Activated CD8-positive, alpha-beta memory T cell treated with anti-CD3 and anti-CD28 coated beads for 36 hours (primary cell): ENCODE results near the gene ZEB1. TPM values are rescaled to one million over a fixed set of nuclear protein-coding genes. Genes with fewer than 3 reads are reported as not detected.
"Not testable (repeated sequence)": the region's sequence is repeated elsewhere in the genome, so short reads cannot be mapped to it uniquely, and the experiment has no call there.

Source experiments
- CTCF ChIA-PET: fragments of 350-600 bp; sonication (Branson Sonifier 250); formaldehyde crosslinking; loops from one replicate; lab custom pipeline; 2021; ENCODE audit warnings: antibody characterized with exemption; lab: Charles Lee
- POLR2A ChIA-PET: fragments of 350-600 bp; sonication (Branson Sonifier 250); formaldehyde crosslinking; loops from one replicate; lab custom pipeline; 2021; ENCODE audit warnings: antibody characterized with exemption; lab: Charles Lee
- total RNA-seq, 2 experiments: library from RNA; stranded (reverse); gene quantifications; one replicate each; pipeline ENCODE4 v1.2.3, GENCODE V29; 2021

Gene ZEB1
- total RNA-seq, 2 experiments from 2014 or later: 35.2 to 38.1 TPM

GRCh38 chr10:31526681-31527080, 207.7 kb downstream of the ZEB1 start:
- ChIA-PET POLR2A (no interaction called here), CTCF (no interaction called here)

GRCh38 chr10:31528831-31529230, 209.8 kb downstream of the ZEB1 start:
- ChIA-PET CTCF (no interaction called here), POLR2A (no interaction called here)

GRCh38 chr10:31536302-31536701, 217.3 kb downstream of the ZEB1 start:
- POLR2A ChIA-PET: no interaction called here
- CTCF ChIA-PET: interaction anchor here (1.0 kb wide), 1 partner anchor 784 kb away, joined by 3 read pairs; no protein-coding TSS in a partner anchor

DNA sequence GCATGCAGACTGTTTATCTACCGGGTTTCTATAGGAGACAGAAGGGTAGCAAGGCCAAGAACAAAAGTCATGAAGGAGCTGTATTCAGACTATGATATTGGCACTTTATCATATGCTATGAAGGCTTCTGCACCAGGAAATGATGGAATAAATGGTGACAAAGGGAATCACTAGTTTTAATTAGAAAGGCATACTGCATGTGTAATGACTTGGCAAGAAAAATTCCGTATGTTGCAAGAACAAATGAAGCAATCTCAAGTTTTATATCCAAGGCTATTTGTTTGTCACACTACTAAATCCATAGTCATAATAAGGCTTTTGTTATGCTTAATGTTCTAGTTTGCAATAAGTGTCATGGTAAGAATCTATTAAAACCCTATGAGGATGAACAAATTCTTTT, 230.9 kb downstream of the ZEB1 start:
- CTCF ChIA-PET: no interaction called here

GRCh38 chr10:31554556-31554955, 235.5 kb downstream of the ZEB1 start:
- CTCF ChIA-PET: no interaction called here
- POLR2A ChIA-PET: no interaction called here

More for the DNA sequence above, 230.9 kb downstream of the ZEB1 start:
- POLR2A ChIA-PET: no interaction called here

DNA sequence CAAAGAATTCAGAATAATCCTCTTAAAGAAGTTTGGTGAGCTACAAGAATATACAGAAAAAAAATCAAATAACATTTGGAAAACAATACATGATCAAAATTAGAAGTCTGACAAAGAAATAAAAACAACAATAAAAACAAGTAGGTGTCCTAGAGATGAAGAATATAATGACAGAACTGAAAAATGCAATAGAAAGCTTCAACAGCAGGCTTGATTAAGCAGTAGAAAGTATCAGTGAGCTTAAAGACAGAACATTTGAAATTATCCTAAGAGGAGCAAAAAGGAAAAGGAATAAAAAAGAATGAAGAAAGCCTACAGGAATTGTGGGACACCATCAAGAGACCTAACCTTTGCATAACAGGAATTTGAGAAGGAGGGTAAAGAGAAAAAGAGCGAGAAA, 238.8 kb downstream of the ZEB1 start:
- POLR2A ChIA-PET: no interaction called here
- CTCF ChIA-PET: no interaction called here

DNA sequence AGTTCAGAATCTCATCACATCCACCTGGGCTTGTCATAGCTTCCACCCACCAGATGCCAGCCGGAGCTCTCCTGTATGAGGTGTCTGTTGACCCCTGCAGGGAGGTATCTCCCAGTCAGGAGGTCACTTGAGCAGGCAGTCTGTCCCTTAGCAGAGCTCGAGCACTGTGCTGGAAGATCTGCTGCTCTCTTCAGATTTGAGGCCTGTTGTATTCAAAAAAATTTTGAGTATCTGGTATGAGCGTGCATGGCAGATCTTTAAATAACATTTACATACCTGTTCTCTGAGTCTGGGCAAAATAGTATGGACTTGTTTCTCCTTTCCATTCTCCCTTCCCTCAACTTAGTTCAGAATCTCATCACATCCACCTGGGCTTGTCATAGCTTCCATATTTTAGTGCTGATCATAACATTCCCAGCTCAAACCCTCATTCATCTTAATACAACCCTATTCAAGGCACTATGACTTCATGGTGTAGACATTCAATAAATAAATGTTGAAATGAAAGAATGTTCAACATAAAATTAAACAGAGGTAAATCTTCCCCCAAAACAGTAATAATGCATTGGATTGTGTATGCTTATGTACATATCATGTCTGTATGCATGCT, 249.3 kb downstream of the ZEB1 start:
- CTCF ChIA-PET, POLR2A ChIA-PET: not testable (repeated sequence)

- CTCF ChIA-PET: no interaction called here
- POLR2A ChIA-PET: interaction anchor here (0.6 kb wide), 1 partner anchor 925 kb away, joined by 5 read pairs; no protein-coding TSS in a partner anchor
Observed at GRCh38 chr10:31574577-31574976, 255.6 kb downstream of the ZEB1 start.

DNA sequence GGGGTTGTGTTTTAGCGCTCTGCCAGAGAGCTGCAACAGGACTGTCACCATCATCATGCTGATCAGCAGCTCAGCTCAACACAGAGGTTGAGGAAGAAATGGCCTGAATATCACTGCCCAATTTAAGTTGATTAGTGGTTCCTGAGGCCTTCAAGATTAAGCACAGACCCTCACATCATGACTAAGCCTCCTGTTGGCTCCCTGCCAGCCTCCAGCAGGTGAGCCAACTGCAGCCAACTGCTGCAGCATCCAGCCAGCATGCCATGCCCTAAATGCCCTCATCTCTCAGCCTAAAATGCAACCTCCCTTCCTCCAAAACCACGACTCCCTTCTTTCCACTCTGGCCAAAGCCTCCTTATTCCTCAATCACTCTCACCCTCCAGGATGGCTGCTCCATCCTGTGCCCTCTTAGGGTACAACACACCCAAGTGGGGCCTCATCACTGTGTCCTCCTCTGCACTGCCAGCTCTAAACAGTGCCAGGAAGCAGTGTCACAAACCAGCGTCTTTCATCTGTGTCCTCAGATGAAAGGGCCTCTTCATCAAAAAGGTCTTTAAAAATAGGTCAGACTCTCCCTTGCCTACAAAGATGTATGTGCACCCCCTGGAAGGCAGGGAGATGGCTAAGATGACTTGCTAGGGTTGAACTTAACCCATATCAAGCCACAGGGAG, 259.3 kb downstream of the ZEB1 start:
- POLR2A ChIA-PET: no interaction called here
- CTCF ChIA-PET: no interaction called here

DNA sequence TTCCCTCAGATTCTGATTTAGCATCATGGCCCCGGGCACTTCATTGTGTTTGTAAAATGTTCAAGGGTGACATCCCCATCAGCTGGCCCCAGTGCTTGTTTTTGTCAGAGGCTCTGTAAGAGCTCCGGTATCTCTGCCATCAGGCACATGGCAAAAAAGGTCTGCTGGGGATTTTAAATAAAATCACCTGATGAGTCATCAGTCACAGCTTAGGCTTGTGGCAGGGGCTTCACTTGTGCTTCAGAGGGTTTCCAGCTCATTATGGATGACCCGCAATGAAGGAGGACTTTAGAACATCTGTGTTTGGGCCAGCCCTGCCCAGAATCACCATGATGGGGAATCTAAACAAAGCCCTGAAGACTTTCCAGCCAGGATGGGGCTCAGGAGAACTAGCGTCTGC, 259.9 kb downstream of the ZEB1 start:
- CTCF ChIA-PET: no interaction called here

More for the DNA sequence above, 259.9 kb downstream of the ZEB1 start:
- POLR2A ChIA-PET: no interaction called here
